Smooth muscle cell (in vitro differentiated cells): Measurements from ENCODE around the gene LRSAM1. TPM values are rescaled to one million over a fixed set of nuclear protein-coding genes. Genes with fewer than 3 reads are reported as not detected.

Experiments used
- DNase-seq: peaks from one replicate; lab custom pipeline; 2025; ENCODE audit not compliant: unreplicated experiment; lab: John Stamatoyannopoulos, UW
- H2AFZ ChIP-seq: fragments of 200-600 bp; sonication (generic); 2 replicates; pipeline ENCODE4 v1.6.0; 2016; ENCODE audit warnings: antibody characterized with exemption, low read depth, mild to moderate bottlenecking
- H3F3A ChIP-seq: fragments of 200-600 bp; sonication (generic); 2 replicates; pipeline ENCODE4 v1.6.0; 2017; ENCODE audit warnings: antibody characterized with exemption, low read depth
- H3K27ac ChIP-seq: fragments of 200-600 bp; sonication (generic); 2 replicates; pipeline ENCODE4 v1.5.1; 2016; ENCODE audit warnings: low read depth, mild to moderate bottlenecking
- H3K27me3 ChIP-seq: fragments of 200-600 bp; sonication (generic); 2 replicates; pipeline ENCODE4 v1.6.1; 2016; ENCODE audit warnings: low read depth, mild to moderate bottlenecking
- H3K36me3 ChIP-seq: fragments of 200-600 bp; sonication (generic); 2 replicates; pipeline ENCODE4 v1.5.1; 2016; ENCODE audit warnings: low read depth
- H3K4me1 ChIP-seq: fragments of 200-600 bp; sonication (generic); 2 replicates; pipeline ENCODE4 v1.5.1; 2016; ENCODE audit warnings: low read depth
- H3K4me2 ChIP-seq: fragments of 200-600 bp; sonication (generic); 2 replicates; pipeline ENCODE4 v1.6.0; 2016; ENCODE audit warnings: mild to moderate bottlenecking
- H3K4me3 ChIP-seq: fragments of 200-600 bp; sonication (generic); 2 replicates; pipeline ENCODE4 v1.5.1; 2016; ENCODE audit warnings: mild to moderate bottlenecking
- H3K79me2 ChIP-seq: fragments of 200-600 bp; sonication (generic); 2 replicates; pipeline ENCODE4 v1.6.0; 2016; ENCODE audit warnings: low read depth, mild to moderate bottlenecking
- H3K9ac ChIP-seq: fragments of 200-600 bp; sonication (generic); 2 replicates; pipeline ENCODE4 v1.6.0; 2016; ENCODE audit warnings: low read depth
- H3K9me3 ChIP-seq: fragments of 200-600 bp; sonication (generic); replicated peaks from 2 replicates; pipeline ENCODE4 v1.5.1; 2016; ENCODE audit warnings: low read depth
- H4K20me1 ChIP-seq: fragments of 200-600 bp; sonication (generic); 2 replicates; pipeline ENCODE4 v1.6.0; 2016; ENCODE audit warnings: low read depth
- CTCF ChIP-seq: fragments of 200-600 bp; sonication (generic); IDR thresholded peaks from 2 replicates; pipeline ENCODE4 v1.5.1; 2017; ENCODE audit warnings: borderline replicate concordance, mild to moderate bottlenecking, antibody characterized with exemption; ENCODE audit not compliant: insufficient read depth, poor library complexity, severe bottlenecking
- WGBS: methylation state at CpG from one replicate; pipeline ENCODE4 v1.1.7; 2016; ENCODE audit warnings: low lambda C conversion rate; 5-methylcytosine and 5-hydroxymethylcytosine counted together
- polyA plus RNA-seq: library from polyadenylated mRNA; unstranded; fragments of >200 nt; fragmentation: Nextera tagmentation; extraction: Ambion mirVana; gene quantifications from 2 replicates; pipeline ENCODE4 v1.2.1, GENCODE V29; 2016
- total RNA-seq: library from RNA; depleted of rRNA; stranded (reverse); fragments of >200 nt; gene quantifications from 2 replicates; pipeline ENCODE4 v1.2.3, GENCODE V29; 2014

Gene LRSAM1
- total and polyA plus RNA-seq, 2 experiments from 2014 or later, result 10.5 to 27.0 TPM

DNA sequence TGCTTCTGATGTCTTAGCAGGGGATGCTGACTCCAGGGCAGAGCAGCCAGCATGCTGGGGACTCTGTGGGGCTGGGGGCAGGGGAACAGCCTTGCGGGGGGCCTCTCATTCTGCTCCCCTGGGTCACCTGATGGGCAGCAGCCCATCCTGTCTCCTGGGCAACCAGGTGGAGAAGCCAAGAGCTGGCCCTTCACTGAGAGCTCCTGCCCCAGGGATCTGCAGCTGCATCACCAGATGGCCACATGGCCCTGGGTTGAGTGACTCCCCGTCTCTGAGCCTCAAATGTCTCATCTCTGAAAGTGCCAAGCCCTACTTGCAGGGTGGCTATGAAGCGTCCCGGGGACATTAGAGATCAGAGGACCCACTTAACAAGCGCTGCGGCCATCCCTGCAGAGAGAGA lies 49.1 kb downstream of the LRSAM1 start:
- no peak for TF ChIP-seq CTCF
- Histone ChIP-seq H3K4me3 (no peak overlapping the region), H3F3A (no peaks in the 10 kb centered on the region), H3K36me3 (no peaks in the 10 kb centered on the region), H3K4me2 (no peak overlapping the region), H3K9ac (no peak overlapping the region), H3K79me2 (no peaks in the 10 kb centered on the region), H3K4me1 (no peaks in the 10 kb centered on the region), H4K20me1 (peaks cover 19% of the 10 kb centered on the region), H2AFZ (no peak overlapping the region), H3K27ac (no peak overlapping the region), H3K27me3 (no peaks in the 10 kb centered on the region), H3K9me3 (no peaks in the 10 kb centered on the region)
- 95% methylated on average over 6 of the region's 6 CpGs for WGBS
- DNase-seq, result no peak

- no peak overlapping the region for H2AFZ ChIP-seq
These were observed 49.6 kb downstream of the LRSAM1 start for GRCh38 chr9:127500862-127501261.

GRCh38 chr9:127501821-127502343 lies 50.6 kb downstream of the LRSAM1 start:
- Histone ChIP-seq H3K36me3 (no peaks in the 10 kb centered on the region), H4K20me1 (peaks cover 29% of the 10 kb centered on the region), H3K9me3 (no peaks in the 10 kb centered on the region), H3K4me2 (no peak overlapping the region), H3K4me3 (no peak overlapping the region), H3F3A (no peaks in the 10 kb centered on the region), H3K4me1 (no peaks in the 10 kb centered on the region), H3K79me2 (no peaks in the 10 kb centered on the region), H3K27ac (no peak overlapping the region), H3K27me3 (no peaks in the 10 kb centered on the region), H3K9ac (no peak overlapping the region), H2AFZ (no peak overlapping the region)
- 96% methylated on average over 12 of the region's 12 CpGs for WGBS
- DNase-seq, result no peak
- no peak for TF ChIP-seq CTCF

More at GRCh38 chr9:127500862-127501261, 49.6 kb downstream of the LRSAM1 start:
- no peak overlapping the region for H3K4me2 ChIP-seq
- no peaks in the 10 kb centered on the region for H3K9me3 ChIP-seq
- TF ChIP-seq CTCF, result no peak
- no peaks in the 10 kb centered on the region for H3K4me1 ChIP-seq
- no peaks in the 10 kb centered on the region for H3K27me3 ChIP-seq
- H3F3A ChIP-seq, result no peaks in the 10 kb centered on the region
- H3K36me3 ChIP-seq, result no peaks in the 10 kb centered on the region
- peaks cover 19% of the 10 kb centered on the region for H4K20me1 ChIP-seq
- no peak overlapping the region for H3K4me3 ChIP-seq
- H3K27ac ChIP-seq, result no peak overlapping the region
- H3K79me2 ChIP-seq, result no peaks in the 10 kb centered on the region
- 90% methylated on average over 8 of the region's 9 CpGs for WGBS
- H3K9ac ChIP-seq, result no peak overlapping the region
- DNase-seq, result no peak

DNA sequence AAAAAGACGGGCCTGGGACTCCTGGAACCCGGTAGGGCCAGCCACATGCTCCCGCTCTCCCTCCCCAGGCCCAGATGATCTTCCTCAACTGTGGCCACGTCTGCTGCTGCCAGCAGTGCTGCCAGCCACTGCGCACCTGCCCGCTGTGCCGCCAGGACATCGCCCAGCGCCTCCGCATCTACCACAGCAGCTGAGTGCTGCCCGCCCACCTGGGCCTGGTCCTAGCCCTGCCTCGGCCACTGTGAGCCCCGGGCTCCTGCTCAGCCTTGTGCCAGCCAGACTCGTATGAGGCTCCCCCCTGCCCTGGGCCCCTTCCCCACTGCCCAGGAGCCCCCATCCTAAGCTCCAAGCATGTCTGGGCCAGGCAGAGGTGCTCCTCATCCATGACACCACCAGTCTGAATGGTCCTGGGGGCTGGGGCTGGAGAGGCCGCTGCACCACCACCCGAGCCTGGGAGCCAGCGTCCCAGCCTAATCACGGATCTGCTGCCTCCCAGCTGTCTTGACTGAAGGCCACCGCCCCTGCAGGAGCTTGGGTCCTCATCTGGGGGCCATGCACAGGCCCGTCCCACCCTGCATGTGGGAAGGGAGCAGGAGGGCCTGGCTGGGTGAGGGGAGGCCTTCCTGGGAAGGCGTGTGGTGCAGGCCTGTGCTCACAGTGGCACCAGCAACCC lies 51.5 kb downstream of the LRSAM1 start:
- no peaks in the 10 kb centered on the region for H3F3A ChIP-seq
- no peaks in the 10 kb centered on the region for H3K4me1 ChIP-seq
- 95% methylated on average over 20 of the region's 21 CpGs for WGBS
- H3K27me3 ChIP-seq, result no peaks in the 10 kb centered on the region
- no peak for DNase-seq
- H3K27ac ChIP-seq, result no peak overlapping the region
- H4K20me1 ChIP-seq, result peaks cover 39% of the 10 kb centered on the region
- H3K4me3 ChIP-seq, result no peak overlapping the region
- no peaks in the 10 kb centered on the region for H3K9me3 ChIP-seq
- no peak overlapping the region for H2AFZ ChIP-seq
- no peak overlapping the region for H3K9ac ChIP-seq
- H3K79me2 ChIP-seq, result no peaks in the 10 kb centered on the region
- no peaks in the 10 kb centered on the region for H3K36me3 ChIP-seq
- H3K4me2 ChIP-seq, result no peak overlapping the region
- TF ChIP-seq CTCF, result no peak
